ENCODE data around the gene PPP1R37.

PPP1R37 gene

GRCh38 chr19:45158503-45159209 lies 65.7 kb downstream of the PPP1R37 start:
- DNase-seq (ENCODE audit: insufficient read length, low spot score) (no peak), FAIRE-seq (no peak)
- no peak for TF ChIP-seq POLR2A (IDR thresholded peaks at IDR 0.05; ENCODE audit: low read depth, low read length)

- FAIRE-seq (no peak), DNase-seq (ENCODE audit: insufficient read length, low spot score) (no peak)
- TF ChIP-seq POLR2A (IDR thresholded peaks at IDR 0.05; ENCODE audit: low read depth, low read length): no peak
Observed at GRCh38 chr19:45159210-45159970, 66.4 kb downstream of the PPP1R37 start.

GRCh38 chr19:45159971-45160324 lies 67.0 kb downstream of the PPP1R37 start:
- DNase-seq (ENCODE audit: insufficient read length, low spot score): no peak
- TF ChIP-seq POLR2A (IDR thresholded peaks at IDR 0.05; ENCODE audit: low read depth, low read length): no peak
- FAIRE-seq: no peak

GRCh38 chr19:45160870-45161737 lies 68.1 kb downstream of the PPP1R37 start, which contains the start of gene NKPD1:
NKPD1 (minus strand) TSS chr19:45160982; CDS start chr19:45160150, 832 bp downstream.
- TF ChIP-seq POLR2A (IDR thresholded peaks at IDR 0.05; ENCODE audit: low read depth, low read length): no peak
- DNase-seq (ENCODE audit: insufficient read length, low spot score) (no peak), FAIRE-seq (no peak)

GRCh38 chr19:45161738-45162607 lies 69.0 kb downstream of the PPP1R37 start:
- DNase-seq (ENCODE audit: insufficient read length, low spot score): no peak
- no peak for FAIRE-seq
- TF ChIP-seq POLR2A (IDR thresholded peaks at IDR 0.05; ENCODE audit: low read depth, low read length): no peak

- no peak for DNase-seq (ENCODE audit: insufficient read length, low spot score)
- FAIRE-seq: no peak
- no peak for TF ChIP-seq POLR2A (IDR thresholded peaks at IDR 0.05; ENCODE audit: low read depth, low read length)
Observed at GRCh38 chr19:45162608-45163143, 69.7 kb downstream of the PPP1R37 start.

GRCh38 chr19:45163156-45163555 lies 70.2 kb downstream of the PPP1R37 start:
- DNase-seq (ENCODE audit: insufficient read length, low spot score) (no peak), FAIRE-seq (no peak)
- no peak for TF ChIP-seq POLR2A (IDR thresholded peaks at IDR 0.05; ENCODE audit: low read depth, low read length)

- DNase-seq (ENCODE audit: insufficient read length, low spot score): no peak
- no peak for TF ChIP-seq POLR2A (IDR thresholded peaks at IDR 0.05; ENCODE audit: low read depth, low read length)
- FAIRE-seq: no peak
Observed at GRCh38 chr19:45163751-45164460, 70.9 kb downstream of the PPP1R37 start.

- no peak for TF ChIP-seq POLR2A (IDR thresholded peaks at IDR 0.05; ENCODE audit: low read depth, low read length)
- FAIRE-seq (no peak), DNase-seq (ENCODE audit: insufficient read length, low spot score) (no peak)
Observed at GRCh38 chr19:45164577-45165335, 71.8 kb downstream of the PPP1R37 start.

- DNase-seq (ENCODE audit: insufficient read length, low spot score) (no peak), FAIRE-seq (no peak)
- no peak for TF ChIP-seq POLR2A (IDR thresholded peaks at IDR 0.05; ENCODE audit: low read depth, low read length)
Observed at GRCh38 chr19:45166723-45167252, 73.8 kb downstream of the PPP1R37 start.

GRCh38 chr19:45168767-45169351 lies 75.9 kb downstream of the PPP1R37 start:
- TF ChIP-seq POLR2A (IDR thresholded peaks at IDR 0.05; ENCODE audit: low read depth, low read length): no peak
- FAIRE-seq (no peak), DNase-seq (ENCODE audit: insufficient read length, low spot score) (no peak)

Measured in H54 (cell line).